HG02678 (cell line): ENCODE results near the gene GPR3.
"Not testable (repeated sequence)": the region's sequence is repeated elsewhere in the genome, so short reads cannot be mapped to it uniquely, and the experiment has no call there.

Experiments
- ATAC-seq: cut with Tn5 transposase; IDR thresholded peaks from one replicate; pipeline ENCODE4 v1.9.1; 2021; ENCODE audit warnings: mild to moderate bottlenecking, moderate library complexity; ENCODE audit not compliant: unreplicated experiment

GPR3 gene

DNA sequence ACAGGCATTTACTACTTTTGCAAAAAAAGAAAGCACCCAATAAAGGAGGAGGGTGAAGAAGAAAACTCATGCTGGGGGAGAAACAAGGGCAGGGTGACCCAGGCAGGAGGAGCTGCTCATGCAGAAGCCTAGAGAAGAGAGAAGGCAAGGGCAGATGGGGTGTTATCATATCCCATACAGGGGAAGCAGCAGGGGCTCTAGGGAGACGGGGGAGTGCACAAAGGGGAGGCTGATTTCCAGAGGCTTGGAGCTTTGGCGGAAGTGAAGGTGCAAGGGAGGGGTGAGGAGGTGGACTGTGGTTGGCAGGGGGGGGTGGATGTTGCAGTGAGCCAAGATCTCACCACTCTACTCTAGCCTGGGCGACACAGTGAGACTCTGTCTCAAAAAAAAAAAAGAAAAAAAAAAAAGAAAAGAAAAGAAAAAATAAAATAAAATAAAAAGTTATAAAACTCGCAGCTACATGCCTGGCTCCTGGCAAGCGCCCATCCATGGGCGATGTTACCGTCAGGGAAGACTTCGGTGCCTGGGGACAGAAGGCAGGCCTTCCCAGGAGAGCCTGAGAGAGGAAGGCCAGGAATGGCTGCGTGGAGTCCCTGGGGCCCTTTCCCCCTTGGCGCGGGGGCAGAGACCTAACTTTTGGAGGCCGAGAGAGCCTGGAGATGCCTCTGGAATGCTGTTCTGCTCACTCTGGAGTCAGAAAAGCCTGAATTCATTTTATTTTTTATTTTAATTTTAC, 14.5 kb upstream of the GPR3 start:
- ATAC-seq, result no peak

GRCh38 chr1:27379564-27380122, 12.8 kb upstream of the GPR3 start:
- ATAC-seq, result no peak

DNA sequence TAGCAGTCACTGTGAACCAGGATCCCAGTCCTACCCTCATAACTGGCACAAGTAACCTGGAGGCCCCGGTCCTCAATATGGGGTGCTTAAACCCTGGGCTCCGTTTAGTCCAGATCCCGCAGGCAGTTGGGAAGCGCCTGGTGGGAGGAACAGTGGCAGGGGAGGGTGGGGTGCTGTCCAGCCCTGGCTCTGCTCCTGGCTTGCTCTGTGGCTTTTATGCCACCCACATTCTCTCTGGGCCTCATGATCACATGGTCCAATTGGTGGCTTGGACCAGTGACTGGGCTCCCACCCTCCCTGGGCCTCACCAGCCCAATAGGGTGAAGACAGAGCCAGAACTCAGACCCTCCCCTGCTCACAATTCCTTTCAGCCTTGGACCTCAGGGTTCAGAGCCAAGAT, 12.2 kb upstream of the GPR3 start:
- ATAC-seq, result no peak

- no peak for ATAC-seq
Measured at GRCh38 chr1:27380766-27381733, 11.4 kb upstream of the GPR3 start.

DNA sequence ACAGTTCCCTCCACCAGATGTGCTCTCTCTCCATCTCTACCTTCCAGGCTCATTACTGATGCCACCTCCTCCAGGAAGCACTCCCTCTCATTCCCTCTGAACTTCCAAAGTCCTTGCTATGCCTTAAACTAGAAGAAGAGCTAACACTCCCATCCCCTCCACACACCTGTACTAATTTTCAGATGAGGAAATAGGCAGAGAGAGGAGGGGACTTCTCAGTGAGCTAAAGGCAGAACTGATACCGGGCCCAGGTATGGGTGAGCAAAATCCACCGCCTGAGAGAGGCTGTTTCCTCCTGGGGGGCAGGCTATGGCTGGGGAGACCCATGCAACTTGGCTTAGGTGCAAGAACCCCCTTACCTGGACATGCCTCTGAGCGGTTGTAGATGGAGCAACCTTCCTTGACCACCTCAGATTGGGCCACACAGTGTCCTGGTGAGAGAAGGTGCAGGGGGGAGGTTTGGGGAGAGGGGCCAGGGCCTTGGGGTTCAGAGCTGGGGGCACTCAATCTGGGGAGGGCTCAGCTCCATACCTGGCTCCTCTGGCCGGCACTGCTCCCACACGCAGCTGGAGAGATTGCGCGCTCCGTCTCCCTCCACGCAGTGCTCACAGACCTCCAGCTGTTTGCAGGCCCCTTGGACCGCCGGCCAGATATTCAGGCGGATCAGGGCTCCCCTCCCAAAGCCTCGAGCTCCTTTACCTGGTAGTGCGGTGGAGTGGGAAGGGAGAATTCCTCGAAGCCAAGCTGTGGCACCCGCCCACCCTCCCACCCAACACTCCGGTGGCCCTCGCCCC, 10.3 kb upstream of the GPR3 start:
- no peak for ATAC-seq

- no peak for ATAC-seq
Measured at GRCh38 chr1:27383039-27383605, 9.3 kb upstream of the GPR3 start, which contains the start of gene CD164L2. TSS of gene CD164L2 (minus strand) at chr1:27383333. CDS start at chr1:27383239, 94 bp downstream.

- ATAC-seq, result no peak
Measured at GRCh38 chr1:27383661-27384060, 8.8 kb upstream of the GPR3 start.

DNA sequence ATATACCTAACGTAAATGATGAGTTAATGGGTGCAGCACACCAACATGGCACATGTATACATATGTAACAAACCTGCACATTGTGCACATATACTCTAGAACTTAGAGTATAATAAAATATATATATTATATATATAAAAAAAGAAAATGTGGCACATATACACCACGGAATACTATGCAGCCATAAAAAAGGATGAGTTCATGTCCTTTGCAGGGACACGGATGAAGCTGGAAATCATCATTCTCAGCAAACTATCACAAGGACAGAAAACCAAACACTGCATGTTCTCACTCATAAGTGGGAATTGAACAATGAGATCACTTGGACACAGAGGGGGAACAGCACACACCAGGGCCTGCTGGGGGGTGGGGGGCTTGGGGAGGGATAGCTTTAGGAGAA, 7.6 kb upstream of the GPR3 start:
- ATAC-seq, result not testable (repeated sequence)

DNA sequence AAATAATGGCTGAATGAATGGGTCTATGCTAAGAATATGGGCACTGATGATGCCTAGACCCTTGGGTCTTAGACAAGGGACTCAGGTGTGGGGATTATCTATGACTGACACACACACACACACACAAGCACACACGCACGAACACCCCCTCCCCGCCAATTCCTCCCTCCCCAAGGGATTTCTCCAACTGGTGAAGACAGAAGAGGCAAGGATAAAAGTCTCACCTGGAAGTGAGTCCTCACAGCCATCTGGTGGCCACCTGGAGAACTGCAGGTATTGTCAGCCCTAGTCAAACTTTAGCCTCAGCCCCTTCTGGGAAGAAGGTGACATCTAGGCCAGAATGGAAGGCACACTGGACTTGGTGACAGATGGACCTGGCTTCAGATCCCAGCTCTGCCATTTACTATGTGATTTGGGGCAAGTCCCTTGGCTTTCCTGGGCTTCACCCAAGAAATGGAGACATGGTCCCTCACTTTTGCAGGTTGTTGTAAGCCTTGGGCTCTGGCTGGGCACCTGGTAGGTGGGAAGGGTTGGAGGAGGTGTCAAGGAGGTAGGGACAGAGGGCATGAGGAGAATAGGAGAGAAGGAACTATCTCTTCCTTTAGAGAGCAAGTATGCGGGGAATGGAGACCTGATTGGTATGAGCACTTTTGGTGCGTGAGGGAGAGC, 4.0 kb upstream of the GPR3 start:
- ATAC-seq, result no peak

GRCh38 chr1:27391511-27392095, 819 bp upstream of the GPR3 start:
- ATAC-seq, result no peak

GRCh38 chr1:27392778-27393635, 585 bp downstream of the GPR3 start:
- ATAC-seq, result peak; percentile 2

GRCh38 chr1:27393641-27394281, 1.3 kb downstream of the GPR3 start:
- no peak for ATAC-seq

DNA sequence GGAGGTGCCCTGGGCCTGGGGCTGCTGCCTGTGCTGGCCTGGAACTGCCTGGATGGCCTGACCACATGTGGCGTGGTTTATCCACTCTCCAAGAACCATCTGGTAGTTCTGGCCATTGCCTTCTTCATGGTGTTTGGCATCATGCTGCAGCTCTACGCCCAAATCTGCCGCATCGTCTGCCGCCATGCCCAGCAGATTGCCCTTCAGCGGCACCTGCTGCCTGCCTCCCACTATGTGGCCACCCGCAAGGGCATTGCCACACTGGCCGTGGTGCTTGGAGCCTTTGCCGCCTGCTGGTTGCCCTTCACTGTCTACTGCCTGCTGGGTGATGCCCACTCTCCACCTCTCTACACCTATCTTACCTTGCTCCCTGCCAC, 1.8 kb downstream of the GPR3 start:
- ATAC-seq, result no peak

- no peak for ATAC-seq
Measured at GRCh38 chr1:27394925-27395324, 2.5 kb downstream of the GPR3 start.

DNA sequence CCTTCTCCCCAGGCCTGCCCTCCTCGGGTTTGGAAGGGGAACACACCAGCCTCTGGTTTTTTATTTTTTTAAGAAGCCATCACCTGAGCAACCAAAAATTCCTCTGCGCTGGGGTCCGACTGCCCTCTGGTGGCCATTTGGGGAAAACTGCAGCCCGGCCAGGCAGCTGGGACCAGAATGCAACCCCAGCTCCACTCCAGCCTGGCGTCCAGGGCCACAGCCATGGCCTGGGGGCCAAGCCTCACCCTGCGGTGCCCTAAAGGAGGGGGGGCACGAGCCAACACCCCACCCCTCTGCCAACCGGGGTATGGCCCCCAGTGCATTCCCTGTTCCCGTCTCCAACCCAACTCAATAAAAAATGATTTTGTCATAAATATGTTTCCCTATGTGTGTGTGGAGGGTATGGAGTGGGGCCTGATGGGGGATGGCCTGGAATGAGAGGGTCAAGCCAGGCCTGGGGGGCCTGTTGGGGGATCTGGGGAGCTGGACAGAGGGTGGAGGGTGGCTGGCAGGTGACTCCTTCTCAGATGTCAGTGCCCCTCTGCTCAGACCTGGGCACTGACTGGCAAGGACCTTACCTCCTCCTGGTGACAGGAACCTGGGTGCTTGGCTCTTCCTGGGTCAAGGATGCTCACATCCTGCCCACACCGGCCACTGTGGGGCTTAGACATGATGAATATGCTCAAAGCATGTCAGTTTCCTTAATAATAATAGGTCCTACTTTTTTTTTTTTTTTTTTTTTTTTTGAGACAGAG, 3.2 kb downstream of the GPR3 start:
- ATAC-seq, result peak; percentile 32

GRCh38 chr1:27397110-27397509, 4.7 kb downstream of the GPR3 start:
- ATAC-seq, result no peak

- ATAC-seq, result no peak
Measured at GRCh38 chr1:27397749-27398148, 5.3 kb downstream of the GPR3 start.
